ENCODE data around the gene COX5A.
A peak's percentile ranks its signal among the peaks of the same experiment; 100 is the strongest.
"Not testable (repeated sequence)": the region's sequence is repeated elsewhere in the genome, so short reads cannot be mapped to it uniquely, and the experiment has no call there.

Gene COX5A

GRCh38 chr15:74904190-74904805 is 33.6 kb downstream of the COX5A start:
- H3K36me3 ChIP-seq (ENCODE audit: control insufficient read depth, insufficient read depth, low read length): no peaks in the 10 kb centered on the region
- H3K9me3 ChIP-seq (ENCODE audit: control insufficient read depth, low read length): no peaks in the 10 kb centered on the region
- H3K27me3 ChIP-seq (replicated peaks; ENCODE audit: control insufficient read depth, insufficient read depth, low read length, poor library complexity, severe bottlenecking): no peaks in the 10 kb centered on the region
- DNase-seq: no peak
- H3K4me1 ChIP-seq (ENCODE audit: control insufficient read depth, insufficient read depth, low read length, poor library complexity, severe bottlenecking): peaks cover 26% of the 10 kb centered on the region
- peak overlapping the region; percentile 12 for H3K27ac ChIP-seq (ENCODE audit: insufficient read depth, low read length, poor library complexity, severe bottlenecking)
- H3K4me3 ChIP-seq (ENCODE audit: insufficient read depth, low read depth, low read length, poor library complexity, severe bottlenecking): no peak overlapping the region

- Histone ChIP-seq H3K4me3 (ENCODE audit: insufficient read depth, low read depth, low read length, poor library complexity, severe bottlenecking) (no peak overlapping the region), H3K27me3 (replicated peaks; ENCODE audit: control insufficient read depth, insufficient read depth, low read length, poor library complexity, severe bottlenecking) (no peaks in the 10 kb centered on the region), H3K27ac (ENCODE audit: insufficient read depth, low read length, poor library complexity, severe bottlenecking) (no peak overlapping the region), H3K9me3 (ENCODE audit: control insufficient read depth, low read length) (no peaks in the 10 kb centered on the region), H3K4me1 (ENCODE audit: control insufficient read depth, insufficient read depth, low read length, poor library complexity, severe bottlenecking) (peaks cover 26% of the 10 kb centered on the region), H3K36me3 (ENCODE audit: control insufficient read depth, insufficient read depth, low read length) (no peaks in the 10 kb centered on the region)
- no peak for DNase-seq
Measured at GRCh38 chr15:74903676-74904075, 34.2 kb downstream of the COX5A start.

DNA sequence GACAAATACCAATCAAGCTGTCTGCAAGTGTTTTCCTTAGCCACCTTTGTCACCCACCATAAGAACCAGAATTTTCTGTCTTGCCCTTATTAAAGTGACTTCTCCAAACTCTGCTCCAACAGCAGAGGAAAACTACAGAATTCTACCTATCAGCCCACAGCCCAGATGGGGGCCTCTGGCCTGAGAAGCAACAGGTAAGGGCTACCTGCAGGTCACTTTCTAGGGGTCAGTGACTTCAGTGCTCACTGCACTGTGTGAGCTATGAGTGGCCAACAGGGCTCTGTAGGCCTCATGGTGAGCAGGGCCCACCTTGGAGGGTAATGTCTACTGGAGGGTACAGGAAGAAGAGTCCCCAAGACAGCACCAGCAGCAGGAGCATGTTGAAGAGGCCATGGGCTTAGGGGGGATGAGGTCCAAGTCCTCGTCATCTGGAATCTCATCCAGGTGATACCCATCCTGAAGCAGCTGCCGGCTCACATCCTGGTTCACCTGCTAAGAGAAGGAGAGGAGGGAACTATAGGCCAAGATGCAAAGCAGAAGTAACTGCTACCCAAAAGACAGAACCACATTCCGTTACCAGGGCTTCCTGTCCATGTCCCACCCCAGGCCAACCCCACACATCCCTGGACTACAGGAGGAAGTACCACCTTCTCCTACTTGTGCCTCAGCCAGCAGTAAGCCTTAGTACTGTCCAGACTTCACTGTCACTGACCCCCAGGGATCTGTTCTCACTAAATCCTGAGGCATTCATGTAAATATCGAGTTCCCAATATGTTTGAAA is 35.4 kb downstream of the COX5A start:
- Histone ChIP-seq H3K4me1 (ENCODE audit: control insufficient read depth, insufficient read depth, low read length, poor library complexity, severe bottlenecking) (peaks cover 22% of the 10 kb centered on the region), H3K4me3 (ENCODE audit: insufficient read depth, low read depth, low read length, poor library complexity, severe bottlenecking) (no peak overlapping the region), H3K36me3 (ENCODE audit: control insufficient read depth, insufficient read depth, low read length) (no peaks in the 10 kb centered on the region), H3K27me3 (replicated peaks; ENCODE audit: control insufficient read depth, insufficient read depth, low read length, poor library complexity, severe bottlenecking) (no peaks in the 10 kb centered on the region), H3K9me3 (ENCODE audit: control insufficient read depth, low read length) (no peaks in the 10 kb centered on the region), H3K27ac (ENCODE audit: insufficient read depth, low read length, poor library complexity, severe bottlenecking) (no peak overlapping the region)
- DNase-seq: no peak

- peak; percentile 22 to 46 (median 37) for DNase-seq
- peaks cover 6% of the 10 kb centered on the region for H3K36me3 ChIP-seq (ENCODE audit: control insufficient read depth, insufficient read depth, low read length)
- no peaks in the 10 kb centered on the region for H3K9me3 ChIP-seq (ENCODE audit: control insufficient read depth, low read length)
- no peaks in the 10 kb centered on the region for H3K27me3 ChIP-seq (replicated peaks; ENCODE audit: control insufficient read depth, insufficient read depth, low read length, poor library complexity, severe bottlenecking)
- H3K4me1 ChIP-seq (ENCODE audit: control insufficient read depth, insufficient read depth, low read length, poor library complexity, severe bottlenecking): peaks cover 20% of the 10 kb centered on the region
- peak overlapping the region; percentile 19 for H3K27ac ChIP-seq (ENCODE audit: insufficient read depth, low read length, poor library complexity, severe bottlenecking)
- H3K4me3 ChIP-seq (ENCODE audit: insufficient read depth, low read depth, low read length, poor library complexity, severe bottlenecking): no peak overlapping the region
Measured at GRCh38 chr15:74901612-74902063, 36.2 kb downstream of the COX5A start.

GRCh38 chr15:74897300-74897701 is 40.6 kb downstream of the COX5A start:
- Histone ChIP-seq H3K36me3 (ENCODE audit: control insufficient read depth, insufficient read depth, low read length) (peaks cover 9% of the 10 kb centered on the region), H3K4me1 (ENCODE audit: control insufficient read depth, insufficient read depth, low read length, poor library complexity, severe bottlenecking) (peaks cover 24% of the 10 kb centered on the region), H3K27ac (ENCODE audit: insufficient read depth, low read length, poor library complexity, severe bottlenecking) (no peak overlapping the region), H3K9me3 (ENCODE audit: control insufficient read depth, low read length) (no peaks in the 10 kb centered on the region), H3K4me3 (ENCODE audit: insufficient read depth, low read depth, low read length, poor library complexity, severe bottlenecking) (no peak overlapping the region), H3K27me3 (replicated peaks; ENCODE audit: control insufficient read depth, insufficient read depth, low read length, poor library complexity, severe bottlenecking) (no peaks in the 10 kb centered on the region)
- no peak for DNase-seq

- Histone ChIP-seq H3K4me1 (ENCODE audit: control insufficient read depth, insufficient read depth, low read length, poor library complexity, severe bottlenecking) (peaks cover 18% of the 10 kb centered on the region), H3K27ac (ENCODE audit: insufficient read depth, low read length, poor library complexity, severe bottlenecking) (no peak overlapping the region), H3K36me3 (ENCODE audit: control insufficient read depth, insufficient read depth, low read length) (peaks cover 13% of the 10 kb centered on the region), H3K4me3 (ENCODE audit: insufficient read depth, low read depth, low read length, poor library complexity, severe bottlenecking) (no peak overlapping the region), H3K27me3 (replicated peaks; ENCODE audit: control insufficient read depth, insufficient read depth, low read length, poor library complexity, severe bottlenecking) (no peaks in the 10 kb centered on the region), H3K9me3 (ENCODE audit: control insufficient read depth, low read length) (no peaks in the 10 kb centered on the region)
- no peak for DNase-seq
Measured at GRCh38 chr15:74896316-74896715, 41.6 kb downstream of the COX5A start.

DNA sequence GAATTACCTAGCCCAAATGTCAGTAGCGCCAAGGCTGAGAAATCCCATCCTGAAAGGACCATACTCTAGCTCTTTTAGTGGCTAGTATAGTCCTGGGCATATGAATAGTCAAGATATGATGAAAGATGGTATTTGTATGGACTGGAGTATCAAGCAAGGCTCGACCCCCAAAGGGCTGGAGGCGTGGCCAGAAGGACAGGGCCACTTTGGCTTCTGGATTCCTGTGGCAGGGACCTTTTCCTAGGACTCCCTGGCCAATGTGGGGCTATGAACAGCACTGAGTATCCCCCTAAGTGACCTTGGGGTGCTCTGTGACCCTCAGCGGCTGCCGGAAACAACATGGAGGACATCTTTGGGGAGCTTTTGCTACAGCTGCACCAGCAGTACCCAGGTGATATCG is 42.0 kb downstream of the COX5A start:
- no peak overlapping the region for H3K27ac ChIP-seq (ENCODE audit: insufficient read depth, low read length, poor library complexity, severe bottlenecking)

DNA sequence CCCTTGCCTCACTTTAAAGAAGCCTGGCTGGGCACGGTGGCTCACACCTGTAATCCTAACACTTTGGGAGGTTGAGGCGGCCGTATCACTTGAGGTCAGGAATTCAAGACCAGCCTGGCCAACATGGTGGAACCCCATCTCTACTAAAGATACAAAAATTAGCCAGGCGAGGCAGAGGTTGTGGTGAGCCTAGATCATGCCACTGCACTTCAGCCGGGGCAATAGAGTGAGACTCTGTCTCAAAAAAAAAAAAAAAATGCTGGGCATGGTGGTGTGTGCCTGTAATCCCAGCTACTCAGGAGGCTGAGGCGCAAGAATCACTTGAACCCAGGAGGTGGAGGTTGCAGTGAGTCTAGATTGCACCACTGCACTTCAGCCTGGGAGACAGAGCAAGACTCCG is 43.5 kb downstream of the COX5A start:
- not testable (repeated sequence) for DNase-seq; H3K4me3 ChIP-seq (ENCODE audit: insufficient read depth, low read depth, low read length, poor library complexity, severe bottlenecking); H3K27ac ChIP-seq (ENCODE audit: insufficient read depth, low read length, poor library complexity, severe bottlenecking); H3K27me3 ChIP-seq (replicated peaks; ENCODE audit: control insufficient read depth, insufficient read depth, low read length, poor library complexity, severe bottlenecking); H3K9me3 ChIP-seq (ENCODE audit: control insufficient read depth, low read length)
- Histone ChIP-seq H3K36me3 (ENCODE audit: control insufficient read depth, insufficient read depth, low read length) (peaks cover 16% of the 10 kb centered on the region), H3K4me1 (ENCODE audit: control insufficient read depth, insufficient read depth, low read length, poor library complexity, severe bottlenecking) (peaks cover 25% of the 10 kb centered on the region)

More for the DNA sequence above, 42.0 kb downstream of the COX5A start:
- no peak overlapping the region for H3K4me3 ChIP-seq (ENCODE audit: insufficient read depth, low read depth, low read length, poor library complexity, severe bottlenecking)
- H3K4me1 ChIP-seq (ENCODE audit: control insufficient read depth, insufficient read depth, low read length, poor library complexity, severe bottlenecking): peaks cover 14% of the 10 kb centered on the region
- peaks cover 16% of the 10 kb centered on the region for H3K36me3 ChIP-seq (ENCODE audit: control insufficient read depth, insufficient read depth, low read length)
- no peak for DNase-seq
- H3K9me3 ChIP-seq (ENCODE audit: control insufficient read depth, low read length): no peaks in the 10 kb centered on the region
- no peaks in the 10 kb centered on the region for H3K27me3 ChIP-seq (replicated peaks; ENCODE audit: control insufficient read depth, insufficient read depth, low read length, poor library complexity, severe bottlenecking)

DNA sequence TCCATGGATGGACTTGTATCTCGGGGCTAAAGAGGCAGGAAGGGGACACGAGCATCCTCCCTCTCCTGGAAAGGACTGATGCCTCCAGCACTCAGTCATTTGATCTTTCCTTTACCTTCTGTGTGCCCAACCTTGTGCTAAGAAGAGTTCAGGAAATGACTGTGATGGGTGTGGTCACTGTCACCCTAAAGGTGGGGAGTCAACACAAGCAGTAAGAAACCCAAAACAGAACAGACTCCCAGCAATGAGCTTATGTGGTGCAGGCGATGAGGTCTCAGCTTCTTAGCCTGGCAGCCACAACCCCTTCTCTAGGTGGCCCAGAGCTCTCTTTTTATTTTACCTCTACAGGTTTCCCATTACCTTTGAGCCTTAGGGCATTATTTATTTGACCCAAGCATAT is 44.2 kb downstream of the COX5A start:
- Histone ChIP-seq H3K27ac (ENCODE audit: insufficient read depth, low read length, poor library complexity, severe bottlenecking) (peak overlapping the region; percentile 44), H3K36me3 (ENCODE audit: control insufficient read depth, insufficient read depth, low read length) (peaks cover 16% of the 10 kb centered on the region), H3K9me3 (ENCODE audit: control insufficient read depth, low read length) (no peaks in the 10 kb centered on the region), H3K4me1 (ENCODE audit: control insufficient read depth, insufficient read depth, low read length, poor library complexity, severe bottlenecking) (peaks cover 26% of the 10 kb centered on the region), H3K27me3 (replicated peaks; ENCODE audit: control insufficient read depth, insufficient read depth, low read length, poor library complexity, severe bottlenecking) (no peaks in the 10 kb centered on the region), H3K4me3 (ENCODE audit: insufficient read depth, low read depth, low read length, poor library complexity, severe bottlenecking) (no peak overlapping the region)
- DNase-seq: peak in 1 of 3 donors; percentile 20

DNA sequence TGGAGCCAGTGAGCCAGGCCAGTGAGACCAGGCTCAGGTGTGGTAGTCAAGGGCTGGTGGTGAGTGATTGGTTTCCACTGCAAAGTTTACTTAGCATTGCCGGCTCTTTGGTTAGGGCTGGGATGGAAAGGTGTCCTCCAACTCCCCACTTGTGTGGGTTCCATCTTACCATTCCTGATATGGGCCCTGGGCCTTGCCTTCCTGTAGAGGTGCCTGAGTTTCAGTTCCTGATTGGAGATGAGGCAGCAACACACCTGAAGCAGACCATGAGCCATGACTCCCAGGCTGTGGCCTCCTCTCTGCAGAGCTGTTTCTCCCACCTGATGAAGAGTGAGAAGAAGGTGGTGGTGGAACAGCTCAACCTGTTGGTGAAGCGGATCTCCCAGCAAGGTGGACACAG is 44.9 kb downstream of the COX5A start:
- Histone ChIP-seq H3K4me1 (ENCODE audit: control insufficient read depth, insufficient read depth, low read length, poor library complexity, severe bottlenecking) (peaks cover 26% of the 10 kb centered on the region), H3K36me3 (ENCODE audit: control insufficient read depth, insufficient read depth, low read length) (peaks cover 16% of the 10 kb centered on the region), H3K4me3 (ENCODE audit: insufficient read depth, low read depth, low read length, poor library complexity, severe bottlenecking) (no peak overlapping the region), H3K9me3 (ENCODE audit: control insufficient read depth, low read length) (no peaks in the 10 kb centered on the region), H3K27ac (ENCODE audit: insufficient read depth, low read length, poor library complexity, severe bottlenecking) (peak overlapping the region; percentile 44), H3K27me3 (replicated peaks; ENCODE audit: control insufficient read depth, insufficient read depth, low read length, poor library complexity, severe bottlenecking) (no peaks in the 10 kb centered on the region)
- DNase-seq: no peak

Data from effector memory CD4-positive, alpha-beta T cell (primary cell).